SH-SY5Y (cell line): Measurements from ENCODE around the gene ATF7IP.

Experiments
- GATA2 ChIP-seq: IDR thresholded peaks from 2 replicates; pipeline ENCODE4 v1.6.1; 2011; ENCODE audit warnings: mild to moderate bottlenecking, low read depth, low read length
- GATA3 ChIP-seq: IDR thresholded peaks from 2 replicates; pipeline ENCODE4 v1.6.1; 2011; ENCODE audit warnings: low read depth, mild to moderate bottlenecking, low read length, moderate library complexity

GRCh38 chr12:14514946-14515345, 149.5 kb downstream of the ATF7IP start:
- TF ChIP-seq GATA2 = no peak
- no peak for TF ChIP-seq GATA3
